Liver (tissue), 3 donors: ENCODE results near the gene NCAM2.

Experiments
- CTCF ChIP-seq: fragments of 150-350 bp; IDR thresholded peaks from 2 replicates; pipeline ENCODE4 v1.5.1; 2017; ENCODE audit warnings: improper control_type of control experiment, low read depth, low read length; ENCODE audit not compliant: missing input control
- EGR1 ChIP-seq, 2 donors: IDR thresholded peaks; 2 replicates each; pipeline ENCODE4 v1.6.1; 2016 to 2018; ENCODE audit warnings: antibody characterized with exemption in 2 of 2, low read depth in 2 of 2
- FOXA1 ChIP-seq: IDR thresholded peaks from 2 replicates; pipeline ENCODE4 v1.6.1; 2016; ENCODE audit warnings: antibody characterized with exemption
- GABPA ChIP-seq, 2 donors: IDR thresholded peaks in 1 of 2; conservative IDR thresholded peaks in 1 of 2; 2 replicates each; pipeline ENCODE4 v1.6.1; 2016; ENCODE audit warnings: antibody characterized with exemption in 2 of 2, mild to moderate bottlenecking in 1 of 2, moderate library complexity in 1 of 2
- HNF4A ChIP-seq, 2 donors: conservative IDR thresholded peaks; 2 replicates each; pipeline ENCODE4 v1.6.1; 2016; ENCODE audit warnings: antibody characterized with exemption in 2 of 2, mild to moderate bottlenecking in 2 of 2
- HNF4G ChIP-seq: IDR thresholded peaks from 2 replicates; pipeline ENCODE4 v1.6.1; 2016; ENCODE audit warnings: antibody characterized with exemption
- MAX ChIP-seq: IDR thresholded peaks from 2 replicates; pipeline ENCODE4 v1.6.1; 2016; ENCODE audit warnings: antibody characterized with exemption
- RAD21 ChIP-seq, 2 donors: IDR thresholded peaks; 2 replicates each; pipeline ENCODE4 v1.6.1; 2016; ENCODE audit warnings: antibody characterized with exemption in 2 of 2, mild to moderate bottlenecking in 2 of 2
- REST ChIP-seq: IDR thresholded peaks from 2 replicates; pipeline ENCODE4 v1.6.1; 2016; ENCODE audit warnings: antibody characterized with exemption, mild to moderate bottlenecking
- RXRA ChIP-seq, 2 donors: IDR thresholded peaks; 2 replicates each; pipeline ENCODE4 v1.6.1; 2017 to 2018; ENCODE audit warnings: antibody characterized with exemption in 2 of 2, mild to moderate bottlenecking in 1 of 2
- SP1 ChIP-seq: IDR thresholded peaks from 2 replicates; pipeline ENCODE4 v1.6.1; 2018; ENCODE audit warnings: antibody characterized with exemption, mild to moderate bottlenecking
- TAF1 ChIP-seq: conservative IDR thresholded peaks from 2 replicates; pipeline ENCODE4 v1.6.1; 2016; ENCODE audit warnings: antibody characterized with exemption, mild to moderate bottlenecking
- YY1 ChIP-seq: IDR thresholded peaks from 2 replicates; pipeline ENCODE4 v1.6.1; 2016; ENCODE audit warnings: antibody characterized with exemption, mild to moderate bottlenecking
- ZBTB33 ChIP-seq: IDR thresholded peaks from 2 replicates; pipeline ENCODE4 v1.6.1; 2016; ENCODE audit warnings: antibody characterized with exemption
- donor health status: healthy.
- donor health status: healthy.

- no peak for TF ChIP-seq FOXA1
- no peak for TF ChIP-seq RAD21 (IDR thresholded peaks at IDR 0.05)
- TF ChIP-seq CTCF = no peak
- TF ChIP-seq GABPA (IDR thresholded peaks at IDR 0.05 in 1 of 2, conservative IDR thresholded peaks at IDR 0.05 in 1 of 2) = no peak
- TF ChIP-seq HNF4G = no peak
- TF ChIP-seq RXRA (IDR thresholded peaks at IDR 0.05) = no peak
- TF ChIP-seq TAF1 = no peak
- no peak for TF ChIP-seq ZBTB33
- no peak for TF ChIP-seq YY1
- no peak for TF ChIP-seq REST
- no peak for TF ChIP-seq EGR1 (IDR thresholded peaks at IDR 0.05; ENCODE audit: low read depth in 2 of 2)
- TF ChIP-seq MAX = no peak
- TF ChIP-seq HNF4A (conservative IDR thresholded peaks at IDR 0.05) = no peak
- TF ChIP-seq SP1 = no peak
These were observed 27.5 kb downstream of the NCAM2 start for GRCh38 chr21:21025742-21026141.
